Measurements from ENCODE around the gene FAM13A. TPM values are rescaled to one million over a fixed set of nuclear protein-coding genes. Genes with fewer than 3 reads are reported as not detected.

The FAM13A gene
- total and polyA plus RNA-seq, 2 experiments from 2014 or later, result 5.3 to 6.6 TPM

- no peak overlapping the region for H3K9ac ChIP-seq
- no peaks in the 10 kb centered on the region for H4K20me1 ChIP-seq (ENCODE audit: insufficient read depth)
- H3F3A ChIP-seq (ENCODE audit: insufficient read depth), result peaks cover 3% of the 10 kb centered on the region; the same call in 1 of the 2 replicates
- H3K9me2 ChIP-seq (ENCODE audit: insufficient read depth), result no peaks in the 10 kb centered on the region
- H3K4me1 ChIP-seq (ENCODE audit: insufficient read depth), result peaks cover 9% of the 10 kb centered on the region; the same call in 1 of the 2 replicates
- no peaks in the 10 kb centered on the region for H3K36me3 ChIP-seq (ENCODE audit: low read depth)
- H3K27ac ChIP-seq, result no peak overlapping the region
- no peak overlapping the region for H3K4me2 ChIP-seq (ENCODE audit: unreplicated experiment)
- 97% methylated on average over 7 of the region's 7 CpGs for WGBS, 2 experiments (ENCODE audit: low coverage in 1 of 2, low lambda C conversion rate in 2 of 2, missing lambda C conversion rate in 2 of 2)
- no peaks in the 10 kb centered on the region for H3K9me3 ChIP-seq (ENCODE audit: low read depth)
- TF ChIP-seq EZH2phosphoT487 (IDR thresholded peaks at IDR 0.05; ENCODE audit: insufficient read depth, low read depth) (no peak), EZH2 (IDR thresholded peaks at IDR 0.05; ENCODE audit: insufficient read depth, poor library complexity, severe bottlenecking) (no peak)
- no peak overlapping the region for H2AFZ ChIP-seq
- DNase-seq, result no peak
- in situ Hi-C loops (cut with MboI), result no loop called here
- no peak overlapping the region for H3K4me3 ChIP-seq
- no peaks in the 10 kb centered on the region for H3K79me2 ChIP-seq (ENCODE audit: insufficient read depth)
- no peaks in the 10 kb centered on the region for H3K27me3 ChIP-seq (replicated peaks; ENCODE audit: insufficient read depth)
Measured at GRCh38 chr4:88747351-88747750, 309.6 kb downstream of the FAM13A start.

DNA sequence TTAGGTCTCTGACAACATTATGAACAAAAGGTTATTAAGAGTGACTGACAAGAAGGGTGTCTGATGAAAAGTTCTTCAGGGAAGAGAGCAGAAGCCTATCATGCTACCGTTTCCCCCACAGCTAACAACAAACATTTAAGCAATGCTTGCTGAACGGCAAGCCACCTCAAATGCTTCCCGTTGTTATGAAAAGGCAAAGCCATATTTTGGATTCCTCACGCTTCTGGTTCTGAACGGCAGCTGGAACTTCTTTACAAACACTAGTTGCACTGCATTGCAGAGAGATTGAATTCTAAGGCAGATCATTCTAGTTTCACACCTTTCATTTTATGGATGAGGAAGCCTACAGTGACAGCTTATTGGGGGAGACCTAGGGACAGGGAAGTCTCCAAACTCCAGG is 310.8 kb downstream of the FAM13A start:
- H3K36me3 ChIP-seq (ENCODE audit: low read depth), result no peaks in the 10 kb centered on the region
- no peaks in the 10 kb centered on the region for H4K20me1 ChIP-seq (ENCODE audit: insufficient read depth)
- no peaks in the 10 kb centered on the region for H3K27me3 ChIP-seq (replicated peaks; ENCODE audit: insufficient read depth)
- H3K79me2 ChIP-seq (ENCODE audit: insufficient read depth), result no peaks in the 10 kb centered on the region
- peaks cover 9% of the 10 kb centered on the region; the same call in 1 of the 2 replicates for H3K4me1 ChIP-seq (ENCODE audit: insufficient read depth)
- no peak overlapping the region for H2AFZ ChIP-seq
- H3F3A ChIP-seq (ENCODE audit: insufficient read depth), result peaks cover 3% of the 10 kb centered on the region; the same call in 1 of the 2 replicates
- H3K9ac ChIP-seq, result no peak overlapping the region
- no peaks in the 10 kb centered on the region for H3K9me2 ChIP-seq (ENCODE audit: insufficient read depth)
- TF ChIP-seq EZH2phosphoT487 (IDR thresholded peaks at IDR 0.05; ENCODE audit: insufficient read depth, low read depth) (no peak), EZH2 (IDR thresholded peaks at IDR 0.05; ENCODE audit: insufficient read depth, poor library complexity, severe bottlenecking) (no peak)
- H3K4me2 ChIP-seq (ENCODE audit: unreplicated experiment), result no peak overlapping the region
- no peak overlapping the region for H3K4me3 ChIP-seq
- no peak for DNase-seq
- H3K27ac ChIP-seq, result no peak overlapping the region
- no peaks in the 10 kb centered on the region for H3K9me3 ChIP-seq (ENCODE audit: low read depth)
- in situ Hi-C loops (cut with MboI), result no loop called here
- WGBS, 2 experiments (ENCODE audit: low coverage in 1 of 2, low lambda C conversion rate in 2 of 2, missing lambda C conversion rate in 2 of 2), result 12 to 18% methylated on average over 5 of the region's 5 CpGs

- Histone ChIP-seq H3K4me2 (ENCODE audit: unreplicated experiment) (no peak overlapping the region), H2AFZ (no peak overlapping the region), H3K9me3 (ENCODE audit: low read depth) (no peaks in the 10 kb centered on the region), H3K79me2 (ENCODE audit: insufficient read depth) (no peaks in the 10 kb centered on the region), H3K4me3 (no peak overlapping the region), H3K36me3 (ENCODE audit: low read depth) (no peaks in the 10 kb centered on the region), H3K9ac (no peak overlapping the region), H3F3A (ENCODE audit: insufficient read depth) (peaks cover 3% of the 10 kb centered on the region; the same call in 1 of the 2 replicates), H3K9me2 (ENCODE audit: insufficient read depth) (no peaks in the 10 kb centered on the region), H3K27me3 (replicated peaks; ENCODE audit: insufficient read depth) (no peaks in the 10 kb centered on the region), H3K27ac (no peak overlapping the region), H3K4me1 (ENCODE audit: insufficient read depth) (peaks cover 9% of the 10 kb centered on the region; the same call in 1 of the 2 replicates), H4K20me1 (ENCODE audit: insufficient read depth) (no peaks in the 10 kb centered on the region)
- in situ Hi-C loops (cut with MboI), result no loop called here
- TF ChIP-seq EZH2 (IDR thresholded peaks at IDR 0.05; ENCODE audit: insufficient read depth, poor library complexity, severe bottlenecking) (no peak), EZH2phosphoT487 (IDR thresholded peaks at IDR 0.05; ENCODE audit: insufficient read depth, low read depth) (no peak)
- 14 to 15% methylated on average over 1 of the region's 1 CpG for WGBS, 2 experiments (ENCODE audit: low coverage in 1 of 2, low lambda C conversion rate in 2 of 2, missing lambda C conversion rate in 2 of 2)
- no peak for DNase-seq
Measured at GRCh38 chr4:88745581-88746163, 311.3 kb downstream of the FAM13A start.

DNA sequence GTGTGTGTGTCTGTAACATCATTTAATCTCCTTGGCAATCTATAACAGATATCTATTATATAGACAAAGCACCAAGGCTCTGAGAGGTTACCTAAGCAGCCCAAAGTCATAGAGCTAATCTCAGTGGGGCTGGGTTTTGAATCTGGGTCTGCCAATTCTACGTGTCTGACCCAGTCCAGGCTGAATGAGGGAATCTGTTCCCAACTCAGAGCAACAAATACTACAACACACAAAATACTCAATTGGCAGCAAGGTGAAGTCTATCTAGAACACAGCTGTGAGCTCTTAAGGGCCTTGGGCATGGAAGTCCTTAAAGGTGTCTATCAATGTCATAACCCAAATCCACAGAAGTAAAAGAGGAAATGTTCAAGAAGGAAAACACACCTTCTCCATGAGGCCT is 311.8 kb downstream of the FAM13A start:
- H3K4me2 ChIP-seq (ENCODE audit: unreplicated experiment), result no peak overlapping the region
- TF ChIP-seq EZH2phosphoT487 (IDR thresholded peaks at IDR 0.05; ENCODE audit: insufficient read depth, low read depth), result no peak
- TF ChIP-seq EZH2 (IDR thresholded peaks at IDR 0.05; ENCODE audit: insufficient read depth, poor library complexity, severe bottlenecking), result no peak
- no peak overlapping the region for H2AFZ ChIP-seq
- DNase-seq, result no peak
- no peaks in the 10 kb centered on the region for H3K9me2 ChIP-seq (ENCODE audit: insufficient read depth)
- H3F3A ChIP-seq (ENCODE audit: insufficient read depth), result peaks cover 3% of the 10 kb centered on the region; the same call in 1 of the 2 replicates
- H4K20me1 ChIP-seq (ENCODE audit: insufficient read depth), result no peaks in the 10 kb centered on the region
- H3K27ac ChIP-seq, result no peak overlapping the region
- H3K36me3 ChIP-seq (ENCODE audit: low read depth), result no peaks in the 10 kb centered on the region
- no peak overlapping the region for H3K4me3 ChIP-seq
- H3K9me3 ChIP-seq (ENCODE audit: low read depth), result no peaks in the 10 kb centered on the region
- in situ Hi-C loops (cut with MboI), result no loop called here
- H3K79me2 ChIP-seq (ENCODE audit: insufficient read depth), result no peaks in the 10 kb centered on the region
- H3K4me1 ChIP-seq (ENCODE audit: insufficient read depth), result peaks cover 9% of the 10 kb centered on the region; the same call in 1 of the 2 replicates
- H3K9ac ChIP-seq, result no peak overlapping the region
- WGBS, 2 experiments (ENCODE audit: low coverage in 1 of 2, low lambda C conversion rate in 2 of 2, missing lambda C conversion rate in 2 of 2), result 86 to 100% methylated on average over 1 of the region's 1 CpG
- no peaks in the 10 kb centered on the region for H3K27me3 ChIP-seq (replicated peaks; ENCODE audit: insufficient read depth)
